Activated CD8-positive, alpha-beta memory T cell treated with anti-CD3 and anti-CD28 coated beads for 24 hours (primary cell): ENCODE measurements around the gene NCS1.
A peak's percentile ranks its signal among the peaks of the same experiment; 100 is the strongest.

ENCODE experiments used
- DNase-seq: peaks from one replicate; pipeline ENCODE4 v3.0.0-alpha.2; 2020

NCS1 gene

GRCh38 chr9:130149031-130149430 lies 23.2 kb upstream of the NCS1 start:
- DNase-seq = no peak

- no peak for DNase-seq
Observed at GRCh38 chr9:130149654-130150286, 22.4 kb upstream of the NCS1 start.

- DNase-seq = no peak
Observed at GRCh38 chr9:130150779-130151382, 21.3 kb upstream of the NCS1 start.

- no peak for DNase-seq
Observed at GRCh38 chr9:130154816-130155215, 17.4 kb upstream of the NCS1 start.

GRCh38 chr9:130155647-130156046 lies 16.6 kb upstream of the NCS1 start:
- no peak for DNase-seq

- DNase-seq = no peak
Observed at GRCh38 chr9:130156672-130157071, 15.5 kb upstream of the NCS1 start.

GRCh38 chr9:130157079-130157478 lies 15.1 kb upstream of the NCS1 start:
- no peak for DNase-seq

- no peak for DNase-seq
Observed at GRCh38 chr9:130158001-130158400, 14.2 kb upstream of the NCS1 start.

GRCh38 chr9:130159057-130159456 lies 13.1 kb upstream of the NCS1 start:
- no peak for DNase-seq

- no peak for DNase-seq
Observed at GRCh38 chr9:130159915-130160670, 12.1 kb upstream of the NCS1 start.

GRCh38 chr9:130160862-130161470 lies 11.2 kb upstream of the NCS1 start:
- DNase-seq = no peak

- no peak for DNase-seq
Observed at GRCh38 chr9:130165579-130165978, 6.6 kb upstream of the NCS1 start.

GRCh38 chr9:130166399-130166798 lies 5.8 kb upstream of the NCS1 start:
- DNase-seq = no peak

- DNase-seq = no peak
Observed at GRCh38 chr9:130167927-130168326, 4.3 kb upstream of the NCS1 start.

GRCh38 chr9:130171226-130172148 lies 717 bp upstream of the NCS1 start:
- peak; percentile 64 for DNase-seq

GRCh38 chr9:130172858-130173665 lies 858 bp downstream of the NCS1 start:
- peak; percentile 74 for DNase-seq

GRCh38 chr9:130173666-130173983 lies 1.4 kb downstream of the NCS1 start:
- no peak for DNase-seq

- no peak for DNase-seq
Observed at GRCh38 chr9:130174025-130174424, 1.8 kb downstream of the NCS1 start.

- DNase-seq = no peak
Observed at GRCh38 chr9:130174920-130175321, 2.7 kb downstream of the NCS1 start.

- DNase-seq = no peak
Observed at GRCh38 chr9:130175355-130175754, 3.2 kb downstream of the NCS1 start.

- no peak for DNase-seq
Observed at GRCh38 chr9:130176760-130177159, 4.6 kb downstream of the NCS1 start.
